HepG2 (cell line): ENCODE data around the gene NCAPG. TPM values are rescaled to one million over a fixed set of nuclear protein-coding genes. Genes with fewer than 3 reads are reported as not detected.
A peak's percentile ranks its signal among the peaks of the same experiment; 100 is the strongest.

Experiments used
- KLF12 ChIP-seq: sonication (generic); formaldehyde crosslinking; IDR thresholded peaks from 2 replicates; pipeline ENCODE4 v1.4.0; 2020; ENCODE audit warnings: missing genetic modification reagents, borderline replicate concordance
- PITX1 ChIP-seq: sonication (generic); formaldehyde crosslinking; IDR thresholded peaks from 2 replicates; pipeline ENCODE4 v1.5.1; 2020; ENCODE audit warnings: mild to moderate bottlenecking, missing genetic modification reagents
- RELA ChIP-seq: sonication (generic); formaldehyde crosslinking; IDR thresholded peaks from 2 replicates; pipeline ENCODE4 v1.4.0; 2020; ENCODE audit warnings: missing genetic modification reagents
- SOX5 ChIP-seq: IDR thresholded peaks from 2 replicates; pipeline ENCODE4 v1.6.1; 2016; ENCODE audit warnings: borderline replicate concordance
- ZBTB33 ChIP-seq: sonication (generic); formaldehyde crosslinking; IDR thresholded peaks from 2 replicates; pipeline ENCODE4 v1.4.0; 2020; ENCODE audit warnings: missing genetic modification reagents
- ZFX ChIP-seq: sonication (generic); formaldehyde crosslinking; IDR thresholded peaks from 2 replicates; pipeline ENCODE4 v1.4.0; 2020; ENCODE audit warnings: mild to moderate bottlenecking, low read depth, missing genetic modification reagents, moderate library complexity
- ZFY ChIP-seq: sonication (generic); formaldehyde crosslinking; IDR thresholded peaks from 2 replicates; pipeline ENCODE4 v1.4.0; 2020; ENCODE audit warnings: missing genetic modification reagents
- ZNF142 ChIP-seq: sonication (generic); formaldehyde crosslinking; IDR thresholded peaks from 2 replicates; pipeline ENCODE4 v1.4.0; 2020; ENCODE audit warnings: missing genetic modification reagents
- ZNF318 ChIP-seq: sonication (generic); formaldehyde crosslinking; IDR thresholded peaks from 2 replicates; pipeline ENCODE4 v1.4.0; 2020; ENCODE audit warnings: mild to moderate bottlenecking, missing genetic modification reagents
- ZNF781 ChIP-seq: sonication (generic); formaldehyde crosslinking; IDR thresholded peaks from 2 replicates; pipeline ENCODE4 v1.5.1; 2020; ENCODE audit warnings: borderline replicate concordance, mild to moderate bottlenecking, missing genetic modification reagents; ENCODE audit errors: not compliant biosample characterization
- polyA plus RNA-seq, 8 experiments: library from polyadenylated mRNA; depleted of rRNA in 3 of 8; stranded (reverse) in 7 of 8; unstranded in 1 of 8; fragments of >200 nt; fragmentation: Illumina TruSeq in 4 of 8; extraction: Trizol in 4 of 8; gene quantifications; 2 replicates each; pipeline versions ENCODE4 v1.2.1 to v1.2.3, GENCODE V29; 2011 to 2016; ENCODE audit warnings: low read depth in 4 of 8, missing spikeins in 1 of 8, mixed read lengths in 1 of 8; ENCODE audit not compliant: insufficient read depth in 1 of 8
- total RNA-seq, 5 experiments: library from RNA; depleted of rRNA; stranded (reverse); fragments of >200 nt; fragmentation: Illumina TruSeq; extraction: Trizol; gene quantifications; 2 replicates each; pipeline ENCODE4 v1.2.3, GENCODE V29; 2016; ENCODE audit warnings: low read depth in 1 of 5

The NCAPG gene
- total and polyA plus RNA-seq, 2 of the 13 experiments (the other 11 are each of a cell fraction or from before 2014, with no cell fraction given) = 14.8 to 61.9 TPM

GRCh38 chr4:17810260-17811077, at the start of gene NCAPG, which contains the start of gene DCAF16 (continued):
- TF ChIP-seq ZNF318 (CRISPR knock-in tag) = no peak
- TF ChIP-seq ZFY (CRISPR knock-in tag) = peak; percentile 99
- no peak for TF ChIP-seq ZBTB33 (CRISPR knock-in tag)
- TF ChIP-seq KLF12 = no peak; the same call in 1 of the 2 replicates
- no peak for TF ChIP-seq RELA
- TF ChIP-seq ZNF142 (CRISPR knock-in tag) = peak; percentile 90
- peak; percentile 54 for TF ChIP-seq SOX5 (CRISPR knock-in tag)
- TF ChIP-seq ZNF781 = peak; percentile 90
- TF ChIP-seq PITX1 (CRISPR knock-in tag) = peak; percentile 23
- peak; percentile 99 for TF ChIP-seq ZFX (CRISPR knock-in tag)
